Activated naive CD8-positive, alpha-beta T cell (primary cell): ENCODE data around the gene MRTFB.
A peak's percentile ranks its signal among the peaks of the same experiment; 100 is the strongest.

Source experiments
- H3K27ac Mint-ChIP-seq: one replicate; pipeline ENCODE4 v1.8.0; 2021; ENCODE audit warnings: mixed read lengths
- H3K27me3 Mint-ChIP-seq: one replicate; pipeline ENCODE4 v1.8.0; 2021; ENCODE audit warnings: mixed read lengths
- H3K36me3 Mint-ChIP-seq: one replicate; pipeline ENCODE4 v1.8.0; 2021; ENCODE audit warnings: mixed read lengths
- H3K4me1 Mint-ChIP-seq: one replicate; pipeline ENCODE4 v1.8.0; 2021; ENCODE audit warnings: low read depth, mixed read lengths
- H3K4me3 Mint-ChIP-seq: one replicate; pipeline ENCODE4 v1.8.0; 2021; ENCODE audit warnings: mild to moderate bottlenecking, mixed read lengths
- H3K9me3 Mint-ChIP-seq: one replicate; pipeline ENCODE4 v1.8.0; 2021; ENCODE audit warnings: low read depth, mixed read lengths

The MRTFB gene

DNA sequence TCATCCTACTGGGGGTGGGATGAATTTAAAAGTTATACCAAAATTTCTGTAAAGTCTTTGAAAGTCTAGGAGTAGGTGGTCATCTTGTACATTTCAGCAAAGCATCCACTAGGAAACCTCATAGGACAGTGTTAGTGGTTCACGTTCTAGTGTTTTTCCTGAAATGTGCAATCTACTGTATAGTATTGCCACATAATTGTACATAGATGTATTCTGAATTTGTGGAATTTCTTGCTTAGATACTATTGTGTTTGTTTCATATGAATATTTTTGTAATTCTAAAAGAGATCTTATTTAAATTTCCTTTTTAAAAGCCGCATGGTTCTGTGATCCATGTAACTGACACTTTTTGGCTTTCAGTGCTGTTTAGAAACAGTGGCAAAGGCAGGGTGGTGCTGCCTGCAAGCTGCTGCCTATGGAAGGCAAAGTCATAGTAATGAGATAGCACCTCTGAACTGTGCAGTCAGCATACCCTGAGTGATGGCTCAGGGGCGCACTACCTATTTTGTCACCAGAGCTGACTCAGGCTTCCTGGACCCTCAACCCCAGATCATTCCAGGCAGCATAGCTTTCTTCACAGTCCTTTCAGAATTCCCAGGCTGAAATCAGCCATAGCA is 193.3 kb downstream of the MRTFB start:
- Mint-ChIP-seq H3K36me3 (peaks cover 39% of the 10 kb centered on the region), H3K27me3 (no peaks in the 10 kb centered on the region), H3K4me1 (no peaks in the 10 kb centered on the region), H3K27ac (no peak overlapping the region), H3K4me3 (no peak overlapping the region), H3K9me3 (peaks cover 4% of the 10 kb centered on the region)

DNA sequence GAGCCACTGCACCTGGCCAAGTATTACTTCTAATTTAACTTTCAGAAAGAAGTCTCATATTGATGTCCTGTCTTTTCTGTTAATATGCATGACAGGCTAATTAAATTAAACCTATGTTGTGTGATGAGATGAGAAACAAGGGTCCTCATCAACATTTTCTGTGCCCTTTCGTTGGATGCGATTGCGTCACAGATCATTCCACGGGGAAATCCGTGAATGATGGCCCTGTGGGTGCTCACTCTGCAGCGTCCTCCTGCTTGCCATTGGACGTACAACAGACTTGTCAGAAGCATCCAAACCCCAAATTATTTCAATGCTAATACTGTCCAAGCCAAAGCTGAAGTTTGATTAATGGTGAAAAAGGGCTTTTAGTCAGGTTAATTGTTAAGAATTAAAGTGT is 197.0 kb downstream of the MRTFB start:
- no peaks in the 10 kb centered on the region for H3K27me3 Mint-ChIP-seq
- no peak overlapping the region for H3K4me3 Mint-ChIP-seq
- H3K4me1 Mint-ChIP-seq, result no peaks in the 10 kb centered on the region
- peaks cover 34% of the 10 kb centered on the region for H3K36me3 Mint-ChIP-seq
- peaks cover 16% of the 10 kb centered on the region for H3K9me3 Mint-ChIP-seq
- H3K27ac Mint-ChIP-seq, result no peak overlapping the region

- H3K27me3 Mint-ChIP-seq, result peaks cover 2% of the 10 kb centered on the region
- H3K9me3 Mint-ChIP-seq, result peaks cover 6% of the 10 kb centered on the region
- no peak overlapping the region for H3K27ac Mint-ChIP-seq
- H3K4me1 Mint-ChIP-seq, result no peaks in the 10 kb centered on the region
- no peaks in the 10 kb centered on the region for H3K36me3 Mint-ChIP-seq
- H3K4me3 Mint-ChIP-seq, result no peak overlapping the region
Observed at GRCh38 chr16:14275934-14276333, 204.8 kb downstream of the MRTFB start.

- Mint-ChIP-seq H3K9me3 (no peaks in the 10 kb centered on the region), H3K4me1 (no peaks in the 10 kb centered on the region), H3K27ac (no peak overlapping the region), H3K27me3 (peaks cover 2% of the 10 kb centered on the region), H3K4me3 (no peak overlapping the region), H3K36me3 (no peaks in the 10 kb centered on the region)
Observed at GRCh38 chr16:14278749-14279148, 207.6 kb downstream of the MRTFB start.

DNA sequence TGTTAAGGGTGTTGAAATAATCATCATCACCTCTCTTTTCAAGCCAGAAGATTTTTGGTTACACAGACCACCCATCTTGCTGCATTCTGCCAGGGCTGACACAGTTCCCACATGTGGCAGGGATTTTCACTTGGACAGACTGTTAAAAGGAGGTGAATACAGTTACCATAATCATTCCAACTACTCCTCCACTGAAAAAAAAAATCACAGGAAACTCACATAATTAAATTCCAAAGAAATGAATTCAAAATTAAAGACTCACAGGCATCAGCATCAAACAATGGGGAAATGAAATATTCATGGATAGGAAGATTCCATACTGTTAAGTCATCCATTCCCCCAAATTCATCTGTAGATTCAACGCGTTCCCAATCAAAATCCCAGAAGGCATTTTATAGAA is 209.4 kb downstream of the MRTFB start:
- no peaks in the 10 kb centered on the region for H3K9me3 Mint-ChIP-seq
- no peak overlapping the region for H3K27ac Mint-ChIP-seq
- peaks cover 2% of the 10 kb centered on the region for H3K27me3 Mint-ChIP-seq
- H3K4me3 Mint-ChIP-seq, result no peak overlapping the region
- no peaks in the 10 kb centered on the region for H3K36me3 Mint-ChIP-seq
- H3K4me1 Mint-ChIP-seq, result peaks cover 9% of the 10 kb centered on the region

- Mint-ChIP-seq H3K27ac (no peak overlapping the region), H3K4me1 (peaks cover 13% of the 10 kb centered on the region), H3K27me3 (no peaks in the 10 kb centered on the region), H3K9me3 (peaks cover 2% of the 10 kb centered on the region), H3K4me3 (no peak overlapping the region), H3K36me3 (no peaks in the 10 kb centered on the region)
Observed at GRCh38 chr16:14283786-14284185, 212.7 kb downstream of the MRTFB start.

GRCh38 chr16:14284371-14284770 is 213.3 kb downstream of the MRTFB start:
- Mint-ChIP-seq H3K36me3 (no peaks in the 10 kb centered on the region), H3K9me3 (peaks cover 8% of the 10 kb centered on the region), H3K4me1 (peaks cover 13% of the 10 kb centered on the region), H3K27ac (no peak overlapping the region), H3K4me3 (peak overlapping the region; percentile 57), H3K27me3 (no peaks in the 10 kb centered on the region)

DNA sequence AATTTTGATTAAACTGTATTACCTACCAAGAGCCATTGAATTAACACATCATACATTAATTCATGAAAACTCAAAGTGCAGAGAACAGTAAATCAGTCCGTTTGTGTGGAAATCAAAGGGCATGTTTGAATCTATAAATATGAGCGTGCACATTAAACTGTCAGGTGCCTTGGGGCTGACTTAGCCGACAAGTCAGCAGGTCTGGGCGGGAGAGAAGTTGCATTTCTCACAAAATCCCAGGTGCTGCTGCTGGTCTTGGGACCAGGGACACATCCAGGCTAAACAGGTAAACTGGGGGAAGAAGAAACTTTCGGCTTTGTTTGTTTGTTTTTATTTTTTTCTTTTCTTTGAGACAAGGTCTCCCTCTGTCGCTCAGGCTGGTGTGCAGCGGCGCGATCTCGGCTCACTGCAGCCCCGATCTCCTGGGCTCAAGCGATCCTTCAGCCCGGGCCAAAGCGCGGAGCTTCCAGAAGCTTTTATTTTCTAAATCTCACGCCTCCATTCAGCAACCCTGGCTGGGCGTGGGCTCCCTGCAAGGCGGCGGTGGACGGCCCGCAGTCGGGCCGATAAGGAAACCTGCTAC is 213.9 kb downstream of the MRTFB start:
- peaks cover 13% of the 10 kb centered on the region for H3K4me1 Mint-ChIP-seq
- no peaks in the 10 kb centered on the region for H3K36me3 Mint-ChIP-seq
- peak overlapping the region; percentile 94 for H3K4me3 Mint-ChIP-seq
- H3K9me3 Mint-ChIP-seq, result peaks cover 11% of the 10 kb centered on the region
- H3K27ac Mint-ChIP-seq, result peak overlapping the region; percentile 81
- no peaks in the 10 kb centered on the region for H3K27me3 Mint-ChIP-seq

DNA sequence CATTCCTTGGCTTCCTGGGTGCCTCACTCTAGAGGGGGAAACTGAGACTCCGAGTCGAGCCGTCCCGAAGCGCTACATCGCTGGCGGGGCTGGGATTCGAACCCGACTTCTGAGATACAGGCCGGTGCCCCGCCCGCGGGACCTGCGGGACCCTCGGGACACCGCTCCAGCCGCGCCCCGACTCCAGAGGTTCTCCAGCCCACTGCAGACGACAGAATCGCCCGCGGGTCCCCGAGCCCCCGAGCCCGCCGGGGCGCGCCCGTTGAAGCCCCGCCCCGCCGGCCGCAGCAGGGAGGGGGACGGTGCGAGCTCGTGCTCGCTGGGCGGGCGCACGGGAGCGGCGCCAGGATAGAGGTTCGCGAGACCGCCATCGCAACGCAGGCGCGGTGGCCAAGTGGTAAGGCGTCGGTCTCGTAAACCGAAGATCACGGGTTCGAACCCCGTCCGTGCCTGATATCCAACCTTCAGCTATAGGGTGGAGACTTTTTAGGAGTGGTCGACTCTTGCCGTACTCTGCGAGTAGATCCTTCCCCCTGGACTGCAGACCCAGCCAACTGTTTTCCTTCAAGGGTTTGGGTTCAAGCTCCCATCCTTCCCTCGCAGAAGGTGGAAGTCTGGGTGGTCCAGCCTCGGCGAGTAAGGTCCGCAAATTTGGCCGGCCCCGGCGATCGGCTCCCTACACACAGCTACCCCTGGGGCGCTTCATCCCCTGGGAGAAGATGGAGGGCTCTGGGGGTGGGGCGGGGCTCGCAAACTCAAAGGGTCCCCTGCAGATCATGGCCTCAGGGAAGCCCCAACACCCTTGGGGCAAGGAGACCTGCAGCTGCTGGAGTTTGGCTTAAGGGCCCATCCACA is 214.6 kb downstream of the MRTFB start:
- Mint-ChIP-seq H3K9me3 (peaks cover 12% of the 10 kb centered on the region), H3K36me3 (no peaks in the 10 kb centered on the region), H3K4me3 (peak overlapping the region; percentile 94), H3K4me1 (peaks cover 13% of the 10 kb centered on the region), H3K27ac (peak overlapping the region; percentile 81), H3K27me3 (no peaks in the 10 kb centered on the region)

- Mint-ChIP-seq H3K4me1 (peaks cover 13% of the 10 kb centered on the region), H3K36me3 (no peaks in the 10 kb centered on the region), H3K27ac (peak overlapping the region; percentile 34), H3K27me3 (no peaks in the 10 kb centered on the region), H3K9me3 (peaks cover 12% of the 10 kb centered on the region), H3K4me3 (peak overlapping the region; percentile 49)
Observed at GRCh38 chr16:14286368-14287230, 215.5 kb downstream of the MRTFB start.

GRCh38 chr16:14289692-14290340 is 218.7 kb downstream of the MRTFB start:
- no peak overlapping the region for H3K27ac Mint-ChIP-seq
- H3K9me3 Mint-ChIP-seq, result peaks cover 12% of the 10 kb centered on the region
- no peak overlapping the region for H3K4me3 Mint-ChIP-seq
- no peaks in the 10 kb centered on the region for H3K27me3 Mint-ChIP-seq
- H3K36me3 Mint-ChIP-seq, result no peaks in the 10 kb centered on the region
- peaks cover 10% of the 10 kb centered on the region for H3K4me1 Mint-ChIP-seq

DNA sequence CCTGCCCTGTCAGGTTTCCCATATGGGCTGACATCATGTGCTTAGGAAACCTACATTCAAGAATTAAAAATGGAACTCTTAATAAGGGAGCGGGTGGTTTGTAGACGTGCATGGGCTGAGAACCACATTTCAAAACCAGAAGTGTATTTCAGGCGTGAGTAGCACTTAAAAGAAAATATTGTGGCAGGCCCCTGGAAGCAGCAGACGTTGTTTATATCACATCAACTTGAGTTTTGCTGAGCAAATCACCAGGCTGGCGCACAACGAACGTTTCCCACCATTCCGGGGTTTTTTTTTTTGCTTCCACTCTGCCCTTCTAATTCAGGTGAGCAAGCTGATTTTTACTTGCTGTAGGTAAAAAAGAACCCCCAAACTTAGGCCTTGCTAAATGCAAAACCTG is 220.2 kb downstream of the MRTFB start:
- Mint-ChIP-seq H3K27me3 (no peaks in the 10 kb centered on the region), H3K4me1 (peaks cover 4% of the 10 kb centered on the region), H3K9me3 (peaks cover 12% of the 10 kb centered on the region), H3K27ac (no peak overlapping the region), H3K36me3 (no peaks in the 10 kb centered on the region), H3K4me3 (no peak overlapping the region)

DNA sequence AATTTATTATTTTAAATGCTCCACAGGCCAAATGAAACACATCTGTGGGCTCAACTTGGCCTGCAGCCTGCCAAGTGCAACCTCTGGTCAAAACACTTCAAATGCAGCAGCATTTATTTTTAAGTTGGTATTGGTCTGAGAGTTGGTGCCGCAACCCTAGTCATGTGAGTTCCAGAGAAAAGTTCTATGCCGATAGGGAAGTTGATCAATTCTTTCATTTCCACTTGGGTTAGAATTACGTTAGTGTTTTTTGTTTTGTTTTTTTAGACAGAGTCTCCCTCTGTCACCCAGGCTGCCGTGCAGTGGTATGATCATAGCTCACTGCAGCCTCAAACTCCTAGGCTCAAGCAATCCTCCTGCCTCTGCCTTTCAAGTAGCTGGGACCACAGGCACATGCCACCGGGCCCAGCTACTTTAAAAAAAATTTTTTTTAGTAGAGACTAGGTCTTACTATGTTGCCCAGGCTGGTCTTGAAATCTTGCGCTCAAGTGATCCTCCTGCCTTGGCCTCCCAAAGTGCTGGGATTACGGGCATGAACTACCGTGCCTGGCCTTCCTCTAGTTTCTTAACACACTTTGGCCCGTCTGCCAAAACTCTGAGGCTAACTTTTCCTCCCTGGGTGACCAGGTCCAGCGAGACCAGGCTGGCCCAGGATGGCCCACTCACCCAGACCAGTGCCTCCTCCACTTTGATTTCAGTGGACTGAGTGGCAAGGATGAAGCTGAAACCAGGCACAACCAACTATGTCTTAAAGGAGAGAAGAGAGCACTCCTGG is 221.1 kb downstream of the MRTFB start:
- Mint-ChIP-seq H3K4me1 (peaks cover 2% of the 10 kb centered on the region), H3K9me3 (peaks cover 12% of the 10 kb centered on the region), H3K4me3 (no peak overlapping the region), H3K27me3 (no peaks in the 10 kb centered on the region), H3K27ac (no peak overlapping the region), H3K36me3 (no peaks in the 10 kb centered on the region)

DNA sequence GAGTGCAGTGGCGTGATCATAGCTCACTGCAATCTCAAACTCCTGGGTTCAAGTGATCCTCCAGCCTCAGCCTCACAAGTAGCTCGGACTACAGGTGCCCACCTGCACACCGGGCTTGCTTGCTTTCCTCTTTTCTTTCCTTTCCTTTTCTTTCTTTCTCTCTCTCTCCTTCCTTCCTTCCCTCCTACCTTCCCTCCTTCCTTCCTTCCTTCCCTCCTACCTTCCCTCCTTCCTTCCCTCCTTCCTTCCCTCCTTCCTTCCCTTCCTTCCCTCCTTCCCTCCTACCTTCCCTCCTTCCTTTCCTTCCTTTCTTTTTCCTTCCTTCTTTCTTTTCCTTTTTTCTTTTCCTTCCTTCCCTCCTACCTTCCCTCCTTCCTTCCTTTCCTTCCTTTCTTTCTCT is 225.5 kb downstream of the MRTFB start:
- Mint-ChIP-seq H3K9me3 (no peaks in the 10 kb centered on the region), H3K4me1 (peaks cover 10% of the 10 kb centered on the region), H3K27me3 (no peaks in the 10 kb centered on the region), H3K36me3 (no peaks in the 10 kb centered on the region), H3K4me3 (no peak overlapping the region), H3K27ac (no peak overlapping the region)
